ENCODE data around the gene CCDC39. TPM values are rescaled to one million over a fixed set of nuclear protein-coding genes. Genes with fewer than 3 reads are reported as not detected.
"Not testable (repeated sequence)": the region's sequence is repeated elsewhere in the genome, so short reads cannot be mapped to it uniquely, and the experiment has no call there.

Gene CCDC39
- total RNA-seq, 1 donor from 2014 or later = not detected

- Histone ChIP-seq H3K4me3 (ENCODE audit: low read depth, low read length) (no peak overlapping the region), H3K27me3 (ENCODE audit: control insufficient read depth, insufficient read depth, low read length) (no peaks in the 10 kb centered on the region), H3K36me3 (ENCODE audit: control insufficient read depth, insufficient read depth, low read length) (no peaks in the 10 kb centered on the region)
- no peak for TF ChIP-seq CTCF (IDR thresholded peaks at IDR 0.05; ENCODE audit: insufficient read depth, low read length, severe bottlenecking)
- no peak for DNase-seq (ENCODE audit: low read depth)
- no peak for FAIRE-seq
These were observed 52.4 kb downstream of the CCDC39 start for GRCh38 chr3:180626844-180627243.

- no peaks in the 10 kb centered on the region for H3K36me3 ChIP-seq (ENCODE audit: control insufficient read depth, insufficient read depth, low read length)
- no peak for TF ChIP-seq CTCF (IDR thresholded peaks at IDR 0.05; ENCODE audit: insufficient read depth, low read length, severe bottlenecking)
- no peak overlapping the region for H3K4me3 ChIP-seq (ENCODE audit: low read depth, low read length)
- no peaks in the 10 kb centered on the region for H3K27me3 ChIP-seq (ENCODE audit: control insufficient read depth, insufficient read depth, low read length)
- FAIRE-seq = no peak
- DNase-seq (ENCODE audit: low read depth) = no peak
These were observed 54.6 kb downstream of the CCDC39 start for GRCh38 chr3:180624714-180625113.

- FAIRE-seq = no peak
- H3K27me3 ChIP-seq (ENCODE audit: control insufficient read depth, insufficient read depth, low read length) = no peaks in the 10 kb centered on the region
- H3K36me3 ChIP-seq (ENCODE audit: control insufficient read depth, insufficient read depth, low read length) = no peaks in the 10 kb centered on the region
- no peak for TF ChIP-seq CTCF (IDR thresholded peaks at IDR 0.05; ENCODE audit: insufficient read depth, low read length, severe bottlenecking)
- DNase-seq (ENCODE audit: low read depth) = no peak
- H3K4me3 ChIP-seq (ENCODE audit: low read depth, low read length) = no peak overlapping the region
These were observed 59.6 kb downstream of the CCDC39 start for GRCh38 chr3:180619723-180620122.

- H3K27me3 ChIP-seq (ENCODE audit: control insufficient read depth, insufficient read depth, low read length); FAIRE-seq; H3K36me3 ChIP-seq (ENCODE audit: control insufficient read depth, insufficient read depth, low read length); H3K4me3 ChIP-seq (ENCODE audit: low read depth, low read length); DNase-seq (ENCODE audit: low read depth): not testable (repeated sequence)
These were observed 60.7 kb downstream of the CCDC39 start for GRCh38 chr3:180618563-180618962.

- Histone ChIP-seq H3K27me3 (ENCODE audit: control insufficient read depth, insufficient read depth, low read length) (no peaks in the 10 kb centered on the region), H3K36me3 (ENCODE audit: control insufficient read depth, insufficient read depth, low read length) (no peaks in the 10 kb centered on the region), H3K4me3 (ENCODE audit: low read depth, low read length) (no peak overlapping the region)
- DNase-seq (ENCODE audit: low read depth) (peak; percentile 8), FAIRE-seq (no peak)
- no peak for TF ChIP-seq CTCF (IDR thresholded peaks at IDR 0.05; ENCODE audit: insufficient read depth, low read length, severe bottlenecking)
These were observed 62.2 kb downstream of the CCDC39 start for GRCh38 chr3:180617049-180617448.

GRCh38 chr3:180615954-180616353 lies 63.3 kb downstream of the CCDC39 start:
- H3K27me3 ChIP-seq (ENCODE audit: control insufficient read depth, insufficient read depth, low read length) = no peaks in the 10 kb centered on the region
- no peaks in the 10 kb centered on the region for H3K36me3 ChIP-seq (ENCODE audit: control insufficient read depth, insufficient read depth, low read length)
- H3K4me3 ChIP-seq (ENCODE audit: low read depth, low read length) = no peak overlapping the region
- FAIRE-seq (no peak), DNase-seq (ENCODE audit: low read depth) (no peak)
- no peak for TF ChIP-seq CTCF (IDR thresholded peaks at IDR 0.05; ENCODE audit: insufficient read depth, low read length, severe bottlenecking)

Data from bronchial epithelial cell (primary cell).